BJ (cell line): ENCODE results near the gene ZSWIM1. TPM values are rescaled to one million over a fixed set of nuclear protein-coding genes. Genes with fewer than 3 reads are reported as not detected.

Experiments
- CTCF ChIA-PET: fragments of 350-600 bp; formaldehyde crosslinking; extraction: SDS; loops from one replicate; lab custom pipeline; 2021; ENCODE audit warnings: antibody characterized with exemption, inconsistent platforms; lab: Yijun Ruan, JAX
- POLR2A ChIA-PET: fragments of 300-600 bp; sonication (Branson Sonifier 250); formaldehyde crosslinking; extraction: SDS; loops from one replicate; lab custom pipeline; 2021; ENCODE audit warnings: antibody characterized with exemption; lab: Charles Lee
- DNase-seq: peaks from one replicate; pipeline ENCODE4 v3.0.0-alpha.2; 2011; ENCODE audit warnings: low read depth
- H3K27me3 ChIP-seq: 2 replicates; pipeline ENCODE4 v1.6.0; 2011; ENCODE audit warnings: low read length; ENCODE audit not compliant: control insufficient read depth, insufficient read depth
- H3K36me3 ChIP-seq: 2 replicates; pipeline ENCODE4 v1.5.1; 2011; ENCODE audit warnings: low read length; ENCODE audit not compliant: control insufficient read depth, insufficient read depth
- H3K4me3 ChIP-seq: 2 replicates; pipeline ENCODE4 v1.5.1; 2011; ENCODE audit warnings: low read depth, mild to moderate bottlenecking, control low read depth, low read length
- CTCF ChIP-seq: IDR thresholded peaks from 2 replicates; pipeline ENCODE4 v1.5.1; 2011; ENCODE audit warnings: low read depth, mild to moderate bottlenecking, control low read depth, inconsistent platforms, low read length, moderate library complexity; ENCODE audit not compliant: insufficient read depth
- polyA plus RNA-seq: library from polyadenylated mRNA; depleted of rRNA; stranded (reverse); fragments of >200 nt; gene quantifications from 2 replicates; pipeline ENCODE4 v1.2.3, GENCODE V29; 2011

The ZSWIM1 gene
- polyA plus RNA-seq, 1 experiment: 6.0 TPM

GRCh38 chr20:45841407-45842129, 39.5 kb upstream of the ZSWIM1 start:
- no peak overlapping the region for H3K4me3 ChIP-seq
- no peak for TF ChIP-seq CTCF
- POLR2A ChIA-PET: no interaction called here
- CTCF ChIA-PET: interaction anchor here (1.1 to 1.5 kb wide), 5 partner anchors 37 to 128 kb away, joined by 3 to 5 read pairs (median 3); partner anchors contain the start of gene ZSWIM1
- H3K36me3 ChIP-seq: peaks cover 22% of the 10 kb centered on the region
- no peaks in the 10 kb centered on the region for H3K27me3 ChIP-seq
- no peak for DNase-seq

GRCh38 chr20:45842169-45842812, 38.7 kb upstream of the ZSWIM1 start:
- peak; percentile 37 for DNase-seq
- Histone ChIP-seq H3K36me3 (peaks cover 19% of the 10 kb centered on the region), H3K27me3 (no peaks in the 10 kb centered on the region), H3K4me3 (no peak overlapping the region)
- ChIA-PET POLR2A (interaction anchor here (0.7 kb wide), 2 partner anchors 17 to 557 kb away, joined by 3 to 5 read pairs; no protein-coding TSS in a partner anchor), CTCF (interaction anchor here (1.1 to 1.5 kb wide), 7 partner anchors 18 to 127 kb away, joined by 3 to 5 read pairs (median 3); partner anchors contain the start of gene ZSWIM1)
- TF ChIP-seq CTCF: no peak

- POLR2A ChIA-PET: interaction anchor here (0.6 kb wide), 1 partner anchor 8 kb away, joined by 3 read pairs; no protein-coding TSS in a partner anchor
- H3K27me3 ChIP-seq: no peaks in the 10 kb centered on the region
- no peak for DNase-seq
- no peak for TF ChIP-seq CTCF
- H3K36me3 ChIP-seq: peaks cover 24% of the 10 kb centered on the region
- no peak overlapping the region for H3K4me3 ChIP-seq
- CTCF ChIA-PET: interaction anchor here (1.5 kb wide), 1 partner anchor 19 kb away, joined by 5 read pairs; no protein-coding TSS in a partner anchor
Observed at GRCh38 chr20:45843506-45843905, 37.5 kb upstream of the ZSWIM1 start.

GRCh38 chr20:45845452-45845851, 35.6 kb upstream of the ZSWIM1 start:
- POLR2A ChIA-PET: no interaction called here
- CTCF ChIA-PET: interaction anchor here (0.8 to 1.5 kb wide), 2 partner anchors 12 to 47 kb away, joined by 3 to 4 read pairs; partner anchors contain the start of gene SNX21

More at GRCh38 chr20:45845452-45845851, 35.6 kb upstream of the ZSWIM1 start:
- no peak for DNase-seq
- Histone ChIP-seq H3K4me3 (no peak overlapping the region), H3K36me3 (peaks cover 24% of the 10 kb centered on the region), H3K27me3 (no peaks in the 10 kb centered on the region)
- no peak for TF ChIP-seq CTCF
